ENCODE results near the gene GRIK4. TPM values are rescaled to one million over a fixed set of nuclear protein-coding genes. Genes with fewer than 3 reads are reported as not detected.

The GRIK4 gene
- total and polyA plus RNA-seq, 2 of the 4 experiments (the other 2 are of a cell fraction): 0.18 to 0.38 TPM

GRCh38 chr11:120871194-120871593, 359.6 kb downstream of the GRIK4 start:
- dilution Hi-C loops (cut with HindIII; ENCODE audit: low sequenced_read_pairs, unreplicated experiment) (no loop called here), intact Hi-C loops (cut with micrococcal nuclease) (no loop called here), in situ Hi-C loops (cut with MboI; ENCODE audit: low sequenced_read_pairs) (no loop called here)
- BruUV-seq (replicated peaks): no TSS peak
- DNase-seq (no peak), ATAC-seq (ENCODE audit: low read depth) (no peak)
- ChIA-PET CTCF (no interaction called here), POLR2A (ENCODE audit: unreplicated experiment) (no interaction called here)
- Histone ChIP-seq H4K8ac (ENCODE audit: low read depth in 2 of 2, low read length in 2 of 2) (no peak overlapping the region), H4K20me1 (ENCODE audit: insufficient read depth, low read length) (no peaks in the 10 kb centered on the region), H4K5ac (ENCODE audit: low read depth, low read length) (no peak overlapping the region), H2BK20ac (ENCODE audit: low read depth, low read length) (no peak overlapping the region), H2BK120ac (ENCODE audit: low read depth, low read length) (no peak overlapping the region), H3K14ac (replicated peaks; ENCODE audit: low read depth, low read length) (no peak overlapping the region), H2AFZ (replicated peaks; ENCODE audit: low read length, poor library complexity) (no peak overlapping the region), H3K27me3 (ENCODE audit: control insufficient read depth, insufficient read depth, low read length) (peaks cover 5% of the 10 kb centered on the region; the same call in 1 of the 2 replicates), H2AK9ac (replicated peaks; ENCODE audit: low read depth, low read length, poor library complexity) (no peak overlapping the region), H3K9me1 (ENCODE audit: insufficient read depth, low read length) (no peaks in the 10 kb centered on the region), H4K91ac (ENCODE audit: insufficient read depth, low read depth, low read length) (no peak overlapping the region), H3K27ac (ENCODE audit: insufficient read depth, low read length) (no peak overlapping the region), H3K36me3 (ENCODE audit: control insufficient read depth, insufficient read depth, low read length) (no peaks in the 10 kb centered on the region), H2AK5ac (ENCODE audit: low read depth, low read length) (no peak overlapping the region), H3K4ac (ENCODE audit: low read depth, low read length) (no peak overlapping the region), H3K4me1 (ENCODE audit: control insufficient read depth, insufficient read depth, low read length) (no peaks in the 10 kb centered on the region), H3K23ac (ENCODE audit: low read depth, low read length) (no peak overlapping the region), H2BK15ac (ENCODE audit: low read depth, low read length) (no peak overlapping the region), H3K79me1 (ENCODE audit: low read depth in 1 of 2, low read length in 2 of 2) (no peaks in the 10 kb centered on the region), H3K9me3 (ENCODE audit: control insufficient read depth, insufficient read depth, low read length) (no peaks in the 10 kb centered on the region), H3K56ac (ENCODE audit: extremely low read depth, insufficient read depth, low read length) (no peak overlapping the region), H3K4me2 (ENCODE audit: low read depth, low read length) (no peak overlapping the region), H2BK5ac (ENCODE audit: low read depth, low read length, poor library complexity, severe bottlenecking) (no peak overlapping the region), H3K18ac (ENCODE audit: low read depth, low read length) (no peak overlapping the region), H3K4me3 (ENCODE audit: insufficient read depth, low read depth, low read length) (no peak overlapping the region), H3K9ac (ENCODE audit: low read depth, low read length) (no peak overlapping the region)
- 28% methylated on average over 4 of the region's 6 CpGs; no CpG with 5 or more reads in 1 of the 2 experiments for WGBS, 2 experiments (ENCODE audit: extremely low coverage in 2 of 2, insufficient read length in 1 of 2)
- TF ChIP-seq SMC3 (IDR thresholded peaks at IDR 0.05; ENCODE audit: low read depth, low read length) (no peak), CTCF (conservative IDR thresholded peaks at IDR 0.05; ENCODE audit: low read depth, low read length) (no peak), RCOR1 (IDR thresholded peaks at IDR 0.05; ENCODE audit: insufficient replicate concordance, low read length) (no peak), MAZ (IDR thresholded peaks at IDR 0.05; ENCODE audit: borderline replicate concordance, low read depth, low read length) (no peak), CHD1 (IDR thresholded peaks at IDR 0.05; ENCODE audit: low read depth, low read length) (no peak), MXI1 (IDR thresholded peaks at IDR 0.05; ENCODE audit: borderline replicate concordance, low read depth, low read length) (no peak), RAD21 (IDR thresholded peaks at IDR 0.05; ENCODE audit: low read length) (no peak), RFX5 (IDR thresholded peaks at IDR 0.05; ENCODE audit: low read depth, low read length) (no peak)
- TF ChIP-seq, protein P1, sequence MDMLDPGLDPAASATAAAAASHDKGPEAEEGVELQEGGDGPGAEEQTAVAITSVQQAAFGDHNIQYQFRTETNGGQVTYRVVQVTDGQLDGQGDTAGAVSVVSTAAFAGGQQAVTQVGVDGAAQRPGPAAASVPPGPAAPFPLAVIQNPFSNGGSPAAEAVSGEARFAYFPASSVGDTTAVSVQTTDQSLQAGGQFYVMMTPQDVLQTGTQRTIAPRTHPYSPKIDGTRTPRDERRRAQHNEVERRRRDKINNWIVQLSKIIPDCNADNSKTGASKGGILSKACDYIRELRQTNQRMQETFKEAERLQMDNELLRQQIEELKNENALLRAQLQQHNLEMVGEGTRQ (IDR thresholded peaks at IDR 0.05; ENCODE audit: low read depth, low read length): no peak
